ENCODE measurements around the gene DOCK2. TPM values are rescaled to one million over a fixed set of nuclear protein-coding genes. Genes with fewer than 3 reads are reported as not detected.

Gene DOCK2
- total RNA-seq, 6 donors from 2014 or later = 46.7 to 150 (median 73.8) TPM

- Histone ChIP-seq H3K9me3 (peaks cover 0 to 5% (median 0%) of the 10 kb centered on the region in 4 donors), H3K4me1 (peaks cover 8 to 25% (median 9%) of the 10 kb centered on the region in 4 donors), H3K27ac (no peak overlapping the region), H3K36me3 (no peaks in the 10 kb centered on the region), H3K27me3 (no peaks in the 10 kb centered on the region), H3K4me3 (no peak overlapping the region)
- ATAC-seq (ENCODE audit: low FRiP score in 2 of 2) (peak in 1 of 2 donors; percentile 58), DNase-seq (peak in 1 of 2 donors; percentile 73)
- TF ChIP-seq CTCF (IDR thresholded peaks at IDR 0.05) (peak; percentile 49 to 74 (median 59)), POLR2A (IDR thresholded peaks at IDR 0.05) (no peak)
- WGBS, 2 donors = 30% methylated on average over 11 to 13 of the region's 13 CpGs
Observed at GRCh38 chr5:170100066-170100943, 463.2 kb downstream of the DOCK2 start.

GRCh38 chr5:170103447-170103846 lies 466.4 kb downstream of the DOCK2 start:
- Histone ChIP-seq H3K4me1 (peaks cover 0 to under 1% (median 0%) of the 10 kb centered on the region in 4 donors), H3K9me3 (peaks cover 0 to 5% (median 0%) of the 10 kb centered on the region in 4 donors), H3K27ac (no peak overlapping the region), H3K36me3 (no peaks in the 10 kb centered on the region), H3K27me3 (no peaks in the 10 kb centered on the region), H3K4me3 (no peak overlapping the region)
- no peak for DNase-seq
- 97 to 100% methylated on average over 1 of the region's 1 CpG for WGBS, 2 donors
- TF ChIP-seq POLR2A (IDR thresholded peaks at IDR 0.05) = no peak
- TF ChIP-seq POLR2AphosphoS5 (IDR thresholded peaks at IDR 0.05) = no peak
- TF ChIP-seq CTCF (IDR thresholded peaks at IDR 0.05) = no peak
- TF ChIP-seq EP300 (IDR thresholded peaks at IDR 0.05) = no peak
- ATAC-seq (ENCODE audit: low FRiP score in 2 of 2) = no peak

- peaks cover 0 to under 1% (median 0%) of the 10 kb centered on the region in 4 donors for H3K9me3 ChIP-seq
- TF ChIP-seq POLR2A (IDR thresholded peaks at IDR 0.05) (no peak), CTCF (IDR thresholded peaks at IDR 0.05) (no peak), EP300 (IDR thresholded peaks at IDR 0.05) (no peak), POLR2AphosphoS5 (IDR thresholded peaks at IDR 0.05) (no peak)
- ATAC-seq (ENCODE audit: low FRiP score in 2 of 2) = no peak
- no peak overlapping the region for H3K4me3 ChIP-seq
- no peak overlapping the region for H3K27ac ChIP-seq
- WGBS, 2 donors = 82 to 93% methylated on average over 5 to 6 of the region's 6 CpGs
- no peak for DNase-seq
- H3K4me1 ChIP-seq = no peaks in the 10 kb centered on the region
- H3K36me3 ChIP-seq = no peaks in the 10 kb centered on the region
- H3K27me3 ChIP-seq = no peaks in the 10 kb centered on the region
Observed at GRCh38 chr5:170104299-170104698, 467.2 kb downstream of the DOCK2 start.

- ATAC-seq (ENCODE audit: low FRiP score in 2 of 2) (no peak), DNase-seq (peak in 1 of 2 donors; percentile 54)
- 87 to 88% methylated on average over 25 to 26 of the region's 26 CpGs for WGBS, 2 donors
- Histone ChIP-seq H3K36me3 (no peaks in the 10 kb centered on the region), H3K27me3 (no peaks in the 10 kb centered on the region), H3K9me3 (no peaks in the 10 kb centered on the region), H3K4me3 (no peak overlapping the region), H3K4me1 (no peaks in the 10 kb centered on the region), H3K27ac (no peak overlapping the region)
- TF ChIP-seq POLR2AphosphoS5 (IDR thresholded peaks at IDR 0.05) (no peak), POLR2A (IDR thresholded peaks at IDR 0.05) (no peak), CTCF (IDR thresholded peaks at IDR 0.05) (no peak)
Observed at GRCh38 chr5:170104710-170105109, 467.6 kb downstream of the DOCK2 start.

All from upper lobe of left lung (tissue), 6 donors.